ENCODE data around the gene BMP6.

BMP6 gene

GRCh38 chr6:7749478-7749877 is 23.6 kb downstream of the BMP6 start:
- no peak for DNase-seq

- DNase-seq = no peak
Measured at GRCh38 chr6:7750197-7750596, 24.3 kb downstream of the BMP6 start.

- no peak for DNase-seq
Measured at GRCh38 chr6:7758456-7758855, 32.6 kb downstream of the BMP6 start.

GRCh38 chr6:7759320-7759719 is 33.4 kb downstream of the BMP6 start:
- no peak for DNase-seq

- DNase-seq = no peak
Measured at GRCh38 chr6:7761051-7761450, 35.2 kb downstream of the BMP6 start.

- DNase-seq = no peak
Measured at GRCh38 chr6:7762760-7763159, 36.9 kb downstream of the BMP6 start.

GRCh38 chr6:7763881-7764280 is 38.0 kb downstream of the BMP6 start:
- peak; percentile 31 for DNase-seq

GRCh38 chr6:7765575-7766325 is 39.9 kb downstream of the BMP6 start:
- no peak for DNase-seq

GRCh38 chr6:7769702-7770101 is 43.8 kb downstream of the BMP6 start:
- no peak for DNase-seq

GRCh38 chr6:7770111-7770510 is 44.2 kb downstream of the BMP6 start:
- no peak for DNase-seq

GRCh38 chr6:7770601-7771000 is 44.7 kb downstream of the BMP6 start:
- DNase-seq = no peak

GRCh38 chr6:7773322-7773721 is 47.4 kb downstream of the BMP6 start:
- no peak for DNase-seq

- DNase-seq = no peak
Measured at GRCh38 chr6:7773914-7774313, 48.0 kb downstream of the BMP6 start.

GRCh38 chr6:7776509-7776908 is 50.6 kb downstream of the BMP6 start:
- DNase-seq = no peak

GRCh38 chr6:7777074-7777473 is 51.2 kb downstream of the BMP6 start:
- DNase-seq = peak; percentile 15

- DNase-seq = no peak
Measured at GRCh38 chr6:7781240-7781639, 55.3 kb downstream of the BMP6 start.

GRCh38 chr6:7784248-7784647 is 58.3 kb downstream of the BMP6 start:
- no peak for DNase-seq

GRCh38 chr6:7784706-7785105 is 58.8 kb downstream of the BMP6 start:
- no peak for DNase-seq

- no peak for DNase-seq
Measured at GRCh38 chr6:7785243-7786035, 59.5 kb downstream of the BMP6 start.

GRCh38 chr6:7786214-7786661 is 60.3 kb downstream of the BMP6 start:
- no peak for DNase-seq

- no peak for DNase-seq
Measured at GRCh38 chr6:7787137-7787608, 61.3 kb downstream of the BMP6 start.

- DNase-seq = no peak
Measured at GRCh38 chr6:7787731-7788130, 61.8 kb downstream of the BMP6 start.

- no peak for DNase-seq
Measured at GRCh38 chr6:7794509-7794908, 68.6 kb downstream of the BMP6 start.

- DNase-seq = no peak
Measured at GRCh38 chr6:7797386-7797785, 71.5 kb downstream of the BMP6 start.
